GM23338 (cell line): ENCODE data around the gene ZGLP1. TPM values are rescaled to one million over a fixed set of nuclear protein-coding genes. Genes with fewer than 3 reads are reported as not detected.

Experiments
- ATAC-seq: fragments of 200-7000 bp; cut with Tn5 transposase; 3 replicates; pipeline ENCODE4 v1.9.1; 2020
- DNase-seq: peaks from one replicate; pipeline ENCODE4 v3.0.0-alpha.2; 2015; ENCODE audit warnings: low spot score
- H2AFZ ChIP-seq: fragments of 200-600 bp; sonication (generic); 2 replicates; pipeline ENCODE4 v1.8.0; 2016; ENCODE audit warnings: antibody characterized with exemption, mild to moderate bottlenecking, moderate library complexity
- H3F3A ChIP-seq: fragments of 200-600 bp; sonication (generic); replicated peaks from 2 replicates; pipeline ENCODE4 v1.8.0; 2017; ENCODE audit warnings: antibody characterized with exemption, mixed run types, low read depth
- H3K27ac ChIP-seq: fragments of 200-600 bp; sonication (generic); 2 replicates; pipeline ENCODE4 v1.6.1; 2016; ENCODE audit warnings: low read depth
- H3K27me3 ChIP-seq: fragments of 200-600 bp; sonication (generic); 2 replicates; pipeline ENCODE4 v1.8.0; 2016; ENCODE audit warnings: mild to moderate bottlenecking, mixed run types, moderate library complexity; ENCODE audit not compliant: insufficient read depth
- H3K36me3 ChIP-seq: fragments of 200-600 bp; sonication (generic); 2 replicates; pipeline ENCODE4 v1.8.0; 2016; ENCODE audit warnings: mild to moderate bottlenecking; ENCODE audit not compliant: insufficient read depth
- H3K4me1 ChIP-seq: fragments of 200-600 bp; sonication (generic); 2 replicates; pipeline ENCODE4 v1.8.0; 2016; ENCODE audit warnings: mild to moderate bottlenecking, moderate library complexity; ENCODE audit not compliant: insufficient read depth
- H3K4me2 ChIP-seq: fragments of 200-600 bp; sonication (generic); 2 replicates; pipeline ENCODE4 v1.7.1; 2017; ENCODE audit warnings: mixed run types
- H3K4me3 ChIP-seq: fragments of 200-600 bp; sonication (generic); 2 replicates; pipeline ENCODE4 v1.6.1; 2016; ENCODE audit warnings: mixed run types
- H3K79me2 ChIP-seq: fragments of 200-600 bp; sonication (generic); replicated peaks from 2 replicates; pipeline ENCODE4 v1.8.0; 2017; ENCODE audit warnings: mild to moderate bottlenecking; ENCODE audit not compliant: insufficient read depth
- H3K9me2 ChIP-seq: fragments of 200-600 bp; sonication (generic); 2 replicates; pipeline ENCODE4 v1.8.0; 2017; ENCODE audit not compliant: insufficient read depth
- H4K20me1 ChIP-seq: fragments of 200-600 bp; sonication (generic); replicated peaks from 2 replicates; pipeline ENCODE4 v1.8.0; 2017; ENCODE audit warnings: mild to moderate bottlenecking; ENCODE audit not compliant: insufficient read depth
- H3K27ac Mint-ChIP-seq: 2 replicates; pipeline ENCODE4 v1.8.0; 2020; ENCODE audit warnings: inconsistent platforms, mild to moderate bottlenecking, moderate library complexity, mixed read lengths
- H3K27me3 Mint-ChIP-seq: 3 replicates; pipeline ENCODE4 v1.8.0; 2022; ENCODE audit warnings: low read depth, mild to moderate bottlenecking, moderate library complexity, mixed read lengths, inconsistent platforms; ENCODE audit not compliant: insufficient read depth, poor library complexity
- H3K36me3 Mint-ChIP-seq: 3 replicates; pipeline ENCODE4 v1.8.0; 2021; ENCODE audit warnings: low read depth, mild to moderate bottlenecking, inconsistent platforms, moderate library complexity, mixed read lengths
- H3K4me1 Mint-ChIP-seq: 3 replicates; pipeline ENCODE4 v1.8.0; 2020; ENCODE audit warnings: mild to moderate bottlenecking, inconsistent platforms, mixed read lengths
- H3K4me3 Mint-ChIP-seq: 3 replicates; pipeline ENCODE4 v1.8.0; 2021; ENCODE audit warnings: moderate library complexity, mild to moderate bottlenecking, inconsistent platforms, mixed read lengths
- H3K9me3 Mint-ChIP-seq: 3 replicates; pipeline ENCODE4 v1.8.0; 2020; ENCODE audit warnings: moderate library complexity, mild to moderate bottlenecking, inconsistent platforms, mixed read lengths
- CREB1 ChIP-seq: fragments of 250-450 bp; sonication (Bioruptor Pico); IDR thresholded peaks from 2 replicates; pipeline ENCODE4 v1.5.0; 2020; ENCODE audit warnings: low read depth, mild to moderate bottlenecking, moderate library complexity
- CTCF ChIP-seq, 2 experiments: fragments of 200-600 bp in 1 of 2; sonication (generic) in 1 of 2; conservative IDR thresholded peaks; 2 replicates each; pipeline versions ENCODE4 v1.5.1 to v1.6.1; 2016 to 2017; ENCODE audit warnings: antibody characterized with exemption in 2 of 2, low read depth in 2 of 2, mild to moderate bottlenecking in 2 of 2, moderate library complexity in 1 of 2
- ETS1 ChIP-seq: IDR thresholded peaks from 2 replicates; pipeline ENCODE4 v1.6.1; 2016; ENCODE audit warnings: antibody characterized with exemption
- EZH2 ChIP-seq: fragments of 200-600 bp; sonication (generic); IDR thresholded peaks from one replicate; pipeline ENCODE4 v1.8.0; 2017; ENCODE audit warnings: antibody characterized with exemption, mild to moderate bottlenecking, low read depth; ENCODE audit not compliant: unreplicated experiment
- EZH2phosphoT487 ChIP-seq: fragments of 200-600 bp; sonication (generic); IDR thresholded peaks from one replicate; pipeline ENCODE4 v1.8.1; 2018; ENCODE audit warnings: antibody characterized with exemption; ENCODE audit not compliant: unreplicated experiment
- JUNB ChIP-seq: IDR thresholded peaks from one replicate; pipeline ENCODE4 v1.6.1; 2016; ENCODE audit warnings: antibody characterized with exemption; ENCODE audit not compliant: unreplicated experiment
- NANOG ChIP-seq: IDR thresholded peaks from 2 replicates; pipeline ENCODE4 v1.6.1; 2016; ENCODE audit warnings: antibody characterized with exemption, borderline replicate concordance
- POLR2AphosphoS5 ChIP-seq: IDR thresholded peaks from 2 replicates; pipeline ENCODE4 v1.6.1; 2016; ENCODE audit warnings: antibody characterized with exemption, low read depth
- REST ChIP-seq: IDR thresholded peaks from one replicate; pipeline ENCODE4 v1.6.1; 2018; ENCODE audit warnings: antibody characterized with exemption; ENCODE audit not compliant: unreplicated experiment
- STAT1 ChIP-seq: IDR thresholded peaks from one replicate; pipeline ENCODE4 v1.6.1; 2016; ENCODE audit warnings: antibody characterized with exemption; ENCODE audit not compliant: unreplicated experiment
- ZNF114 ChIP-seq: fragments of 250-450 bp; sonication (Bioruptor Pico); IDR thresholded peaks from 2 replicates; pipeline ENCODE4 v1.5.0; 2020; ENCODE audit warnings: mild to moderate bottlenecking, moderate library complexity
- ZNF331 ChIP-seq: fragments of 250-450 bp; sonication (Bioruptor Pico); IDR thresholded peaks from 2 replicates; pipeline ENCODE4 v1.5.0; 2020; ENCODE audit warnings: low read depth, mild to moderate bottlenecking, moderate library complexity
- ZNF462 ChIP-seq: fragments of 250-450 bp; sonication (Bioruptor Pico); IDR thresholded peaks from 2 replicates; pipeline ENCODE4 v1.5.0; 2020; ENCODE audit warnings: mild to moderate bottlenecking, moderate library complexity
- polyA plus RNA-seq: library from polyadenylated mRNA; unstranded; fragments of >200 nt; fragmentation: Nextera tagmentation; extraction: Ambion mirVana; gene quantifications from 2 replicates; pipeline ENCODE4 v1.2.1, GENCODE V29; 2016
- total RNA-seq: library from RNA; depleted of rRNA; stranded (reverse); fragments of >200 nt; shearing (Covaris generic); gene quantifications from 2 replicates; pipeline ENCODE4 v1.2.3, GENCODE V29; 2014

Gene ZGLP1
- total and polyA plus RNA-seq, 2 experiments from 2014 or later: 1.5 to 5.3 TPM

GRCh38 chr19:10328558-10329429 lies 19.2 kb upstream of the ZGLP1 start:
- H3F3A ChIP-seq: no peaks in the 10 kb centered on the region; the same call in 1 of the 2 replicates
- H3K27me3 Mint-ChIP-seq: peaks cover 11% of the 10 kb centered on the region
- ATAC-seq: no peak
- peaks cover 62% of the 10 kb centered on the region for H3K36me3 Mint-ChIP-seq
- no peak overlapping the region for H3K27ac Mint-ChIP-seq
- peaks cover 19% of the 10 kb centered on the region; the same call in 1 of the 2 replicates for H3K36me3 ChIP-seq
- peaks cover 33% of the 10 kb centered on the region for H3K79me2 ChIP-seq
- H3K27ac ChIP-seq: no peak overlapping the region
- H2AFZ ChIP-seq: no peak overlapping the region
- H3K9me2 ChIP-seq: no peaks in the 10 kb centered on the region
- TF ChIP-seq POLR2AphosphoS5 (no peak), STAT1 (no peak), EZH2phosphoT487 (no peak), ZNF462 (CRISPR knock-in tag) (no peak), REST (no peak), ZNF114 (CRISPR knock-in tag) (no peak), NANOG (no peak), ZNF331 (CRISPR knock-in tag) (no peak), ETS1 (no peak), JUNB (no peak), EZH2 (no peak), CTCF (conservative IDR thresholded peaks at IDR 0.05; ENCODE audit: low read depth in 2 of 2) (no peak), CREB1 (CRISPR knock-in tag) (no peak)
- no peak overlapping the region for H3K4me2 ChIP-seq
- H3K4me1 Mint-ChIP-seq: peaks cover 6% of the 10 kb centered on the region
- H3K4me3 Mint-ChIP-seq: no peak overlapping the region
- H3K4me1 ChIP-seq: 0 out of 2 replicates have a peak, but pooled peaks cover 9% of the 10 kb centered on the region
- DNase-seq: no peak
- no peaks in the 10 kb centered on the region for H3K27me3 ChIP-seq
- no peak overlapping the region for H3K4me3 ChIP-seq
- H3K9me3 Mint-ChIP-seq: no peaks in the 10 kb centered on the region
- peaks cover 27% of the 10 kb centered on the region for H4K20me1 ChIP-seq
